ENCODE measurements around the gene ST3GAL2.
A peak's percentile ranks its signal among the peaks of the same experiment; 100 is the strongest.
"Not testable (repeated sequence)": the region's sequence is repeated elsewhere in the genome, so short reads cannot be mapped to it uniquely, and the experiment has no call there.

The ST3GAL2 gene

DNA sequence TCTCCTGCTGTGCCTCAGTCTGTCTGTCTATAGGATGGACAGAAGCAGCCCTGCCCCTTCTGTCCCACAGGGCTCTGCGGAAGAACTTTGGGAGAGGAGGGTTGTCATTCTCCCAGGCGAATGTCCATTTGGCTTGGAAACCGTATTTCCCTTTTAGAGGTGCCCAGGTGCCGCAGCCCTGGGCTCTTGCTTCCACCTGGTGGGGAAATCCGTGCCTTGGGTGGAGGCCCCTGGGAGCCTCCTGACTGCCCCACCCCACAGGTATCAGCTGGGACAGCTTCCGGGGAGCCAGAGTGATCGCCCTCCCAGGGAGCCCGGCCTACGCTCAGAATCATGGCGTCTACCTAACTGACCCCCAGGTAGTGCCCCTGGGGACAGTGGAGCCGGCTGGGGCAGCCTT, 28.2 kb upstream of the ST3GAL2 start:
- no peak for DNase-seq (ENCODE audit: low read depth)

DNA sequence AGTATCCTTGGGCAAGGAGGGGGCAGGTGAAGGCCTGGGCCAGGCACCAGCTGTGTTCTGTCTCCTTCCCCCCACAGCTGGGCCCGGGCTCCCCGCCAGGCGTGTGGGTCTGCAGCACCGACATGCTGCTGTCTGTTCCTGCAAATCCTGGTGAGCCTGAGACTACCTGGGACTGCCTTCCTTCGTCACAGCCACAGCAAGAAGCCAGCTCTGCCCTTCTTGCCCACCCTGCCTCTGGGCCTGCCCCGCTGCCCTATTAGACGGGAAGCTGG, 27.8 kb upstream of the ST3GAL2 start:
- no peak for DNase-seq (ENCODE audit: low read depth)

DNA sequence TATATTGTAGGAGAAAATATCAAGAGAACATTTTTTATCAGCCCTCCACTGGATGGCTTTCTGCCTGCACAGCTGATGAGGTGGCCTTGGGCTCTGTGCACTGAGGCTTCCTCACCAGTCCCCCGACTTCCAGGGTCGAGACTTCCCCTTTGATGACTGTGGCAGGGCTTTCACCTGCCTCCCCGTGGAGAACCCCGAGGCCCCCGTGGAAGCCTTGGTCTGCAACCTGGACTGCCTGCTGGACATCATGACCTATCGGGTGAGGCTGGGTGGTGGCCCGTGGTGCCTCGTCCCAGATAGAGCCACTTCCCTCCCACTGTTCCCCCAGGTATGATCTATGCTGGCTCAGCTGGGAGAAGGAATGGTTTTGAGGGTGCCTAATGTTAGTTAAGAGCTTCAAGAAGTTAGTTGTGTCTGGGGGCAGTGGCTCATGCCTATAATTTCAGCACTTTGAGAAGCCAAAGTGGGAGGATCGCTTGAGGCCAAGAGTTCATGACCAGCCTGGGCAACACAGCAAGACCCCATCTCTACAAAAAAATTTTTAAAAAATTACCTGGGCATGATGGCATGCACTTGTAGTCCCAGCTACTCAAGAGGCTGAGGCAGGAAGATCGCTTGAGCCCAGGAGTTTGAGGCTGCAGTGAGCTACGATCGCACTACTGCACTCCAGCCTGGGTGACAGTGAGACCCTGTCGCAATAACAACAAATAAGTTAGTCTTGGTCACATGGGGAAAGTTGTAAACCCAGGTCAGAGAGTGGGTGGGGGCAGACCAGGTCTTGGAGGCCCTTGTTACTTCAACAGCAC, 27.3 kb upstream of the ST3GAL2 start:
- no peak for DNase-seq (ENCODE audit: low read depth)

DNA sequence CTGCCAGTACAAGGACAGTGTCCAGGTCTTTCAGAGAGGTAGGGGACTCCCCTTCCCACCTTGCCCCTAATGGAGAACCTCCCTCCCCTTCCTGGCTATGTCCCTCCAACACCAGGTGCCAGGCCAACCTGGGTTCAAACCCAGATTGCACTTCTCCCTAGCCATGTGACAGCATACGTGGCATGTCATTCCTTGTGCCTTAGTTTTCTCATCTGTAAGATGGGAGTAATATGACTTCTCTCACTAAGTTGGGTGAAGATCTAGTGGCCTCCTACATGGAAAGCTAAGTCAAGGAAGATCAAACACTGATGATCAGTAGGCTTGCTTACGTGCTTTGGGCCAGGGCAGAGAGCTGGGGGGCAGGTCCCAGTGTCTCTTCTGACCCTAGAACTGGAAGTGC, 24.3 kb upstream of the ST3GAL2 start:
- no peak for DNase-seq (ENCODE audit: low read depth)

DNA sequence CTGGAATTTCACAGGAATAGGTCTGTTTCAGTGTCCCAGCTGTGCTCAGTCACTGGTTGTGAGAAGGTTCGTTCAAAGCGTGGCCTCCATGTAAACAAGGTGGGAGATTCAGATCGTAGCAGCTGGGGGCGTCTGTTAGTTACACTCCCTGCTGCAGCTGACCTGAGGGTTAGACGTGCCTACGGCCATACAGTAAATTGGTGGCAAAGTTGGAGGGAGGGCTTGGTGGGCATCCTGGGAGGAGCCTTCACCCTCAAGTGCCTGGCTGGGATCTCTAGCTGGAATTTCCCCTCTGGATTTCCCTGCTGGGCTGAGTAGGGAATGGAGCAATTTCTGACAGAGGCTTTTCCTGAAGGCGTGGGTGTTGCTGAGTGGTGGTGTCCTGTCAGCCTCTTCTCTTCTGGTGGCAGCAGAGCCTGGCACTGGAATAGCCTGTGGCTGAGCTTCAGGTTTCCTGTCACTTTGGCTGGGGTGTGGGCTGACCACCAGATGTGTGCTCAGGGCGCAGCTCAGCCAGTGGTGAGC, 21.9 kb upstream of the ST3GAL2 start:
- no peak for DNase-seq (ENCODE audit: low read depth)

DNA sequence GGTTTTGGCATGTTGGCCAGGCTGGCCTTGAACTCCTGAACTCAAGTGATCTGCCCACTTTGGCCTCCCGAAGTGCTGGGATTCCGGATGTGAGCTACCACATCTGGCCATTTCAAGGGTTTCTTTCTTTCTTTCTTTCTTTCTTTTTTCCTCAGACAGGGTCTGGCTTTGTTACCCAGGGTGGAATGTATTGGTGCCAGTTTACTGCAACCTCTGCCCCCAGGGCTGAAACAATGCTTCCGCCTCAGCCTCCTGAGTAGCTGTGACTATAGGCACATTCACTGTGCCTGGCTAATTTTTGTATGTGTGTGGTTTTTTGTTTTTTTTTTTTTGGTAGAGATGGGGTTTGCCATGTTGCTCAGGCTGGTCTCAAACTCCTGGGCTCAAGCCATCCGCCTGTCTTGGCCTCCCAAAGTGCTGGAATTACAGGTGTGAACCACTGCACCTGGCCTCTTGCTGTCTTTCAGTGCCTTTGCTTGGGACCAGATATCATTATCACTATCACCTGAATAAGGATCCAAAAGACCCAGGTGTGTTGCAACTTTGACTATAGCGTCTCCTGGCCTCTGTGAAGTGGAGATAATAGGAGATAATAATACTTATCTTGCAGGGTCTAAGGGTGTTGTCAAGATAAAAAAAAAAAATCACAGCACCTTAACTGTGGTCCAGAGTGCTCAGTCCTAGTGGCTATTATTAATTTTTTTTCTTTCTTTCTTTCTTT, 18.7 kb upstream of the ST3GAL2 start:
- DNase-seq (ENCODE audit: low read depth) = no peak

- DNase-seq (ENCODE audit: low read depth) = no peak
Measured at GRCh38 chr16:70455910-70456309, 17.0 kb upstream of the ST3GAL2 start.

DNA sequence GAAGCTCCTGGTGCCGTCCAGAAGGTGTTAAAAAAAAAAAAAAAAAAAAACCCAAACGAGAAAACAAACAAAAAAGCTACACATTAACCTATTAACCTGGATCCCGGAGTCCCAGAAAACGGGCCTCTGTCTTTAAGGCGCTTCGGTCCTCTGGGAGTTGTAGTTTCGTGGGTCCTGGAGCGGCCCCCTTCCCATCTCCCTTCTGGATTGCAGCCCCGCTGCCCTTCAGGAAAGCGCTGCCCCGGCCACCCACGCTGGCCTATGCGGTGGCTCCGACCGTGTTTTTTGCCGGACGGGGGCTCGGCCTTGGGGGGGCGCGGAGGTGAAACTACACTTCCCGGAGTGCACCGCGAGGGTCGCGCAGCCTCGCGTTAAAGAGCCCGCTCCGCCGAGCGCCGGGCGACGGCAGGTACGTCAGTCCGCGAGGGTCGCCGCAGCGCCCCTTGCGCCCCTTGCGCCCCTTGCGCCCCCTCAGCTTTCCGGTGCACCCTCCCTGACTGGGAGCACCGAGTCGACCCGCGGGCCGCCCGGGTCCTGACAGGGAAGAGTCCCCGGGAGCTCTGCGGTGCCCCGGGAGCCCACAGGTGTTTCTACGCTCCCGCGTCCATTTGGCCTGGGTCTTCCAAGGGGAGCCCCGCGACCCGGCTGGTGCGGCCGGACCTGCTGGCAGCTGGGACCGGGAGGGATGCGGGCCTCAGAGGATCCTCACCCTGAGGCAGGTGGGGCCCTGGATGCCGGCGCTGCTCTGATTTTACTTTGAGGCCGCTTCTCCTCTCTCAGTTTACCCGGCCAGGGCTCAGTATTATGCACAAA, 15.5 kb upstream of the ST3GAL2 start, which contains the start of gene FCSK:
Gene FCSK, plus strand, starts transcription at position 374 of the 813 bp plus-strand sequence. CDS start 8,596 bp downstream, outside the sequence.
- DNase-seq (ENCODE audit: low read depth) = peak; percentile 47

DNA sequence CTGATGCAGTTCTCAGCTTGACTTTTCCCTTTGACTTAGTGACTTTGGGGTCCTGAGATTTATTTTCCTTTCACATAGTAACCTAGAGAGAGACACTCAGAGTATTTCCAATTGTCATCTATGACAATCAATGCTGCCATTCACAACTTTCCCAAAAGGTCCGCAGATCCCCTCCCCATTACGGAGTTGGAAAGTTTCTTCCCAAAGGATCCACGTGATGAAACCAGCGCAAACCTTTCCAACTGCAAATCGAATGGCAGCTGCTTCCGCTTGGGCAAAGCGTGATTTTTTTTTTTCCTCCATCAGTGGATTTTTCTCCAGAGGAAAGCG, 15.0 kb upstream of the ST3GAL2 start:
- DNase-seq (ENCODE audit: low read depth) = no peak

GRCh38 chr16:70453117-70453891, 14.4 kb upstream of the ST3GAL2 start:
- DNase-seq (ENCODE audit: low read depth) = no peak

DNA sequence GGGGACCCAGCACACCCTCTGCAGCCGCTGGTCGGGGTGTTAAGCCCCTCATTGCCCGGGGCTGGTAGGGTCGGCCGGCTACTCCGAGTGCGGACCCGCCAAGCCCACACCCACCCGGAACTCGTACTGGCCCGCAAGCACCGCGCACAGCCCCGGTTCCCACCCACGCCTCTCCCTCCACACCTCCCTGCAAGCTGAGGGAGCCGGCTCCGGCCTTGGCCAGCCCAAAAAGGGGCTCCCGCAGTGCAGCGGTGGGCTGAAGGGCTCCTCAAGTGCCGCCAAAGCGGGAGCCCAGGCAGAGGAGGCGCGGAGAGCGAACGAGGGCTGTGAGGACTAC, 12.1 kb upstream of the ST3GAL2 start:
- not testable (repeated sequence) for DNase-seq (ENCODE audit: low read depth)

- DNase-seq (ENCODE audit: low read depth) = not testable (repeated sequence)
Measured at GRCh38 chr16:70450142-70451003, 11.5 kb upstream of the ST3GAL2 start.

DNA sequence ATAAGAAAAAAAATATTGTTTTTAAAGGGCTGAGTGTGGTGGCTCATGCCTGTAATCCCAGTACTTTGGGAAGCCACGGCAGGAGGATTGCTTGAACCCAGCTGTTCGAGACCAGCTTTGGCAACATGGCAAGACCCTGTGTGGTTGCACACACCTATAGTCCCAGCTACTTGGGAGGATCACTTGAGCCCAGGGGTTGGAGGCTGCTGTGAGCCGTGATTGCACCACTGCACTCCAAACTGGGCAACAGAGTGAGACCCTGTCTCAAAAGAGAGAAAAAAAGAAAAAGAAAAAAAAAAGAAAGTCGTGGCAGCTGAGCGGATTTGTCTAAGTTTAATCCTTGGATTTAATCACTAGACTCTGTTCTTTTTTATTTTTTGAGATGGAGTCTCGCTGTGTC, 9.2 kb upstream of the ST3GAL2 start:
- no peak for DNase-seq (ENCODE audit: low read depth)

- DNase-seq (ENCODE audit: low read depth) = no peak
Measured at GRCh38 chr16:70444249-70445063, 5.6 kb upstream of the ST3GAL2 start.

- DNase-seq (ENCODE audit: low read depth) = no peak
Measured at GRCh38 chr16:70442344-70442743, 3.4 kb upstream of the ST3GAL2 start.

DNA sequence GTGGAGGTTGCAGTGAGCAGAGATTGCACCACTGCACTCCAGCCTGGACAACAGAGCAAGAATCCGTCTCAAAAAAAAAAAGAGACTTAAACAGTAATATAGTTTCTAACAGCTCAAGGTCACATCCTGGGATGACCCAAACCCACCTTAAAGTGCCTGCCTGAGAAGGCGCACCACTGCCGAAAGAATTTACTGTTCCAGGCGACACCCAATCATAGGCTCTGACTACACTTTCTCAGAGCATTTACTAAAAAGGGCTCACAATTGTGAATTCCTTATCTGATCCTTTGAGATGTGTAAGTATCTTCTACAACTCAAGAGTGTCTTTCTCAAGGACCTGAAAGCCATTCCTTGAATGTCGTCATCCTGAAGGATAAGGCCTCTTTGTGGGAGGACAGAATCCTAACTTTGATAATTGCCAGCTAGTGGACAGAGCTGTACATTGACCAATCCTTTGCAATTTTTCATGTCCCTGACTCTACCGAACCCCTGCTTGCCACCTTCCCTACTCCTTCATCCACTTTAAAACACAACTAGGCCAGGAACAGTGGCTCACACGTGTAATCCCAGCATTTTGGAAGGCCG, 2.6 kb upstream of the ST3GAL2 start:
- DNase-seq (ENCODE audit: low read depth) = no peak

DNA sequence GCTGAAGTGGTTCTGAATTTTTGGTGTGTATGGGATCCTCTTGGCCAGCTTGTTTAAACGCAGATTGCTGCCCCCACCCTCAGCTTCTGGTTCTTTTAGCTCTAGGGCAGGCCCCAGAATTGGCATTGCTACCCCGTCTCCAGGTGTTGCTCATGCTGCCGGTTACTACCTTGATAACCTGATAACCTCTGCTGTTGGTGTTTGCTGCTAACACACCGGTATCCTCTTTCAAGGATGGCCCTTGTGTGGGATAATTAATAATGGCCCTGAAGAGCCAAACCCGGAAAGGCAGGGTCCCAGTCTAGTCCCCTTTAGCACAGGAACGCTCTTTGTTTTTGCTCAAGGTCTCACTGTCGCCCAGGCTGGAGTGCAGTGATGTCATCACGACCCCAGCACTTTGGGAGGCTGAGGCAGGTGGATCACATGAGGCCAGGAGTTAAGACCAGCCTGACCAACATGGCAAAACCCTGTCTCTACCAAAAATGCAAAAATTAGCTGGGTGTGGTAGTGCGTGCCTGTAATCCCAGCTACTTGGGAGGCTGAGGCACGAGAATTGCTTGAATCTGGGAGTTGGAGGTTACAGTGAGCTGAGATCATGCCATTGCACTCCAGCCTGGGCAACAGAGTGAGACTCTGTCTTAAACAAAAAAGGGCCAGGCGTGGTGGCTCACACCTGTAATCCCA, 1.3 kb upstream of the ST3GAL2 start:
- DNase-seq (ENCODE audit: low read depth) = no peak

DNA sequence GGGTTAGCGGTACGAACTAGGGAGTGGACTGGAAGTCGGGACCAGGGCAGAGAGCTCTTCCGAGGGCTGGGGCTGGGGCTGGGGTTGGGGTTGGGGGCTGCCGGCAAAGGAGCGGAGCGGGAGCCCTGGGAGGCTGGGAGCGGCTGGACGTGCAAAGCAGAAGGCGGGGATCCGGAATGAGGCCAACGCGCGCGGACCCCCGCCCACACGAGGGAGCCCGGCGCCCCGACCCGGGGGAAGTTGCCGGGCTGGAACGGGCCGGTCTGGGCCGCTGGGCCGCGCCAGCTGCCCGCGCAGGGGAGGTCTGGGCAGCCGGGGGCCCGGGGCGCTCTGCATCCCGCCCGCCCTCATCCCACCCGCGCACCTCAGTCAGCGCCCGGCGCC, 323 bp downstream of the ST3GAL2 start:
- DNase-seq (ENCODE audit: low read depth) = no peak
